HepG2 (cell line): ENCODE results near the gene TJAP1. TPM values are rescaled to one million over a fixed set of nuclear protein-coding genes. Genes with fewer than 3 reads are reported as not detected.
A peak's percentile ranks its signal among the peaks of the same experiment; 100 is the strongest.

Source experiments
- ARNT2 ChIP-seq: sonication (generic); formaldehyde crosslinking; IDR thresholded peaks from 2 replicates; pipeline ENCODE4 v1.8.0; 2022; ENCODE audit warnings: mild to moderate bottlenecking, low read depth, missing genetic modification reagents, moderate library complexity
- BHLHE40 ChIP-seq: IDR thresholded peaks from 2 replicates; pipeline ENCODE4 v1.6.1; 2011; ENCODE audit warnings: low read length, improper control_type of control experiment
- CHCHD3 ChIP-seq: sonication (generic); formaldehyde crosslinking; IDR thresholded peaks from 2 replicates; pipeline ENCODE4 v1.8.0; 2022; ENCODE audit warnings: mild to moderate bottlenecking, missing genetic modification reagents, moderate library complexity
- DRAP1 ChIP-seq: IDR thresholded peaks from 2 replicates; pipeline ENCODE4 v1.6.1; 2016; ENCODE audit warnings: missing genetic modification reagents, missing compliant biosample characterization
- FOXK1 ChIP-seq: sonication (generic); formaldehyde crosslinking; IDR thresholded peaks from 2 replicates; pipeline ENCODE4 v1.4.0; 2020; ENCODE audit warnings: low read depth, missing genetic modification reagents, borderline replicate concordance
- GABPB1 ChIP-seq: IDR thresholded peaks from 2 replicates; pipeline ENCODE4 v1.6.1; 2016; ENCODE audit warnings: mild to moderate bottlenecking, missing genetic modification reagents, moderate library complexity, missing compliant biosample characterization
- HDAC1 ChIP-seq: sonication (generic); formaldehyde crosslinking; IDR thresholded peaks from 2 replicates; pipeline ENCODE4 v1.5.1; 2020; ENCODE audit warnings: mild to moderate bottlenecking, missing genetic modification reagents
- HNF1B ChIP-seq: sonication (generic); formaldehyde crosslinking; IDR thresholded peaks from 2 replicates; pipeline ENCODE4 v1.5.1; 2020; ENCODE audit warnings: mild to moderate bottlenecking, moderate library complexity, missing genetic modification reagents
- KMT2B ChIP-seq: IDR thresholded peaks from 2 replicates; pipeline ENCODE4 v1.6.1; 2016; ENCODE audit warnings: missing genetic modification reagents, missing compliant biosample characterization
- MAX ChIP-seq: IDR thresholded peaks from 2 replicates; pipeline ENCODE4 v1.6.1; 2012; ENCODE audit warnings: inconsistent platforms
- NKX3-1 ChIP-seq: sonication (generic); formaldehyde crosslinking; IDR thresholded peaks from 2 replicates; pipeline ENCODE4 v1.5.0; 2020; ENCODE audit warnings: missing genetic modification reagents
- PHF21A ChIP-seq: sonication (generic); formaldehyde crosslinking; IDR thresholded peaks from 2 replicates; pipeline ENCODE4 v1.5.0; 2020; ENCODE audit warnings: mild to moderate bottlenecking, missing genetic modification reagents
- RARA ChIP-seq: IDR thresholded peaks from 2 replicates; pipeline ENCODE4 v1.6.1; 2016; ENCODE audit warnings: missing genetic modification reagents, missing compliant biosample characterization
- SIN3B ChIP-seq: fragments of 150-350 bp; IDR thresholded peaks from 2 replicates; pipeline ENCODE4 v1.6.1; 2014; ENCODE audit warnings: low read length
- TRIM24 ChIP-seq: sonication (generic); formaldehyde crosslinking; IDR thresholded peaks from 2 replicates; pipeline ENCODE4 v1.8.0; 2022; ENCODE audit warnings: mild to moderate bottlenecking, missing genetic modification reagents
- U2AF2 ChIP-seq: fragments of 200-400 bp; formaldehyde crosslinking; IDR thresholded peaks from 2 replicates; pipeline ENCODE4 v1.6.1; 2017; ENCODE audit warnings: low read depth, mild to moderate bottlenecking, low read length
- YEATS4 ChIP-seq: sonication (generic); formaldehyde crosslinking; IDR thresholded peaks from 2 replicates; pipeline ENCODE4 v1.4.0; 2020; ENCODE audit warnings: missing genetic modification reagents, borderline replicate concordance
- ZBTB20 ChIP-seq: sonication (generic); formaldehyde crosslinking; IDR thresholded peaks from 2 replicates; pipeline ENCODE4 v1.8.1; 2023; ENCODE audit warnings: missing genetic modification reagents, low read depth, mild to moderate bottlenecking, borderline replicate concordance
- ZBTB38 ChIP-seq: sonication (generic); formaldehyde crosslinking; IDR thresholded peaks from 2 replicates; pipeline ENCODE4 v1.5.1; 2020; ENCODE audit warnings: mild to moderate bottlenecking, missing genetic modification reagents
- ZNF234 ChIP-seq: sonication (generic); formaldehyde crosslinking; conservative IDR thresholded peaks from 2 replicates; pipeline ENCODE4 v1.5.1; 2020; ENCODE audit warnings: mild to moderate bottlenecking, missing genetic modification reagents
- ZNF441 ChIP-seq: sonication (generic); formaldehyde crosslinking; IDR thresholded peaks from 2 replicates; pipeline ENCODE4 v1.7.0; 2021; ENCODE audit warnings: missing genetic modification reagents, borderline replicate concordance
- ZNF501 ChIP-seq: sonication (generic); formaldehyde crosslinking; IDR thresholded peaks from 2 replicates; pipeline ENCODE4 v1.5.1; 2020; ENCODE audit warnings: mild to moderate bottlenecking, moderate library complexity, missing genetic modification reagents
- ZNF660 ChIP-seq: sonication (generic); formaldehyde crosslinking; IDR thresholded peaks from 2 replicates; pipeline ENCODE4 v1.5.1; 2020; ENCODE audit warnings: mild to moderate bottlenecking, low read depth, missing genetic modification reagents, borderline replicate concordance
- ZSCAN31 ChIP-seq: sonication (generic); formaldehyde crosslinking; IDR thresholded peaks from 2 replicates; pipeline ENCODE4 v1.5.0; 2020; ENCODE audit warnings: low read depth, mild to moderate bottlenecking, missing genetic modification reagents
- polyA plus RNA-seq, 8 experiments: library from polyadenylated mRNA; depleted of rRNA in 3 of 8; stranded (reverse) in 7 of 8; unstranded in 1 of 8; fragments of >200 nt; fragmentation: Illumina TruSeq in 4 of 8; extraction: Trizol in 4 of 8; gene quantifications; 2 replicates each; pipeline versions ENCODE4 v1.2.1 to v1.2.3, GENCODE V29; 2011 to 2016; ENCODE audit warnings: low read depth in 4 of 8, missing spikeins in 1 of 8, mixed read lengths in 1 of 8; ENCODE audit not compliant: insufficient read depth in 1 of 8
- total RNA-seq, 5 experiments: library from RNA; depleted of rRNA; stranded (reverse); fragments of >200 nt; fragmentation: Illumina TruSeq; extraction: Trizol; gene quantifications; 2 replicates each; pipeline ENCODE4 v1.2.3, GENCODE V29; 2016; ENCODE audit warnings: low read depth in 1 of 5
- TF ChIP-seq, protein P1 (sequence below): IDR thresholded peaks from 2 replicates; pipeline ENCODE4 v1.6.1; 2016
- TF ChIP-seq, protein P2 (sequence below): sonication (generic); formaldehyde crosslinking; IDR thresholded peaks from 2 replicates; pipeline ENCODE4 v1.4.0; 2020; ENCODE audit warnings: missing genetic modification reagents
- TF ChIP-seq, protein P3 (sequence below): sonication (generic); formaldehyde crosslinking; IDR thresholded peaks from 2 replicates; pipeline ENCODE4 v1.4.0; 2020; ENCODE audit warnings: mild to moderate bottlenecking, missing genetic modification reagents, borderline replicate concordance

TJAP1 gene
- total and polyA plus RNA-seq, 2 of the 13 experiments (the other 11 are each of a cell fraction or from before 2014, with no cell fraction given), result 15.7 to 41.6 TPM

GRCh38 chr6:43493833-43494232, 16.5 kb downstream of the TJAP1 start (continued):
- TF ChIP-seq ARNT2 (CRISPR knock-in tag) (no peak), DRAP1 (peak; percentile 51; the same call in 1 of the 2 replicates), NKX3-1 (CRISPR knock-in tag) (no peak), BHLHE40 (peak; percentile 71), RARA (peak; percentile 60), ZBTB20 (CRISPR knock-in tag) (no peak), U2AF2 (no peak), CHCHD3 (CRISPR knock-in tag) (no peak), GABPB1 (CRISPR knock-in tag) (no peak), KMT2B (CRISPR knock-in tag) (0 out of 2 replicates have a peak, but pooled peaks have one; percentile 13), ZNF441 (CRISPR knock-in tag) (no peak), ZSCAN31 (peak; percentile 54; the same call in 1 of the 2 replicates), ZNF234 (CRISPR knock-in tag) (no peak), MAX (peak; percentile 41), ZNF660 (no peak), HDAC1 (CRISPR knock-in tag) (0 out of 2 replicates have a peak, but pooled peaks have one; percentile 15), SIN3B (no peak), HNF1B (CRISPR knock-in tag) (peak; percentile 36; the same call in 1 of the 2 replicates), ZNF501 (CRISPR knock-in tag) (no peak; the same call in 1 of the 2 replicates), ZBTB38 (no peak; the same call in 1 of the 2 replicates), PHF21A (CRISPR knock-in tag) (peak; percentile 86; the same call in 1 of the 2 replicates), TRIM24 (CRISPR knock-in tag) (no peak), YEATS4 (CRISPR knock-in tag) (0 out of 2 replicates have a peak, but pooled peaks have one; percentile 22), FOXK1 (no peak)
- TF ChIP-seq, protein P1, sequence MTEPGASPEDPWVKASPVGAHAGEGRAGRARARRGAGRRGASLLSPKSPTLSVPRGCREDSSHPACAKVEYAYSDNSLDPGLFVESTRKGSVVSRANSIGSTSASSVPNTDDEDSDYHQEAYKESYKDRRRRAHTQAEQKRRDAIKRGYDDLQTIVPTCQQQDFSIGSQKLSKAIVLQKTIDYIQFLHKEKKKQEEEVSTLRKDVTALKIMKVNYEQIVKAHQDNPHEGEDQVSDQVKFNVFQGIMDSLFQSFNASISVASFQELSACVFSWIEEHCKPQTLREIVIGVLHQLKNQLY (CRISPR knock-in tag), result peak; percentile 72; the same call in 1 of the 2 replicates
- TF ChIP-seq, protein P2, sequence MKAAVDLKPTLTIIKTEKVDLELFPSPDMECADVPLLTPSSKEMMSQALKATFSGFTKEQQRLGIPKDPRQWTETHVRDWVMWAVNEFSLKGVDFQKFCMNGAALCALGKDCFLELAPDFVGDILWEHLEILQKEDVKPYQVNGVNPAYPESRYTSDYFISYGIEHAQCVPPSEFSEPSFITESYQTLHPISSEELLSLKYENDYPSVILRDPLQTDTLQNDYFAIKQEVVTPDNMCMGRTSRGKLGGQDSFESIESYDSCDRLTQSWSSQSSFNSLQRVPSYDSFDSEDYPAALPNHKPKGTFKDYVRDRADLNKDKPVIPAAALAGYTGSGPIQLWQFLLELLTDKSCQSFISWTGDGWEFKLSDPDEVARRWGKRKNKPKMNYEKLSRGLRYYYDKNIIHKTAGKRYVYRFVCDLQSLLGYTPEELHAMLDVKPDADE, result no peak
- TF ChIP-seq, protein P3, sequence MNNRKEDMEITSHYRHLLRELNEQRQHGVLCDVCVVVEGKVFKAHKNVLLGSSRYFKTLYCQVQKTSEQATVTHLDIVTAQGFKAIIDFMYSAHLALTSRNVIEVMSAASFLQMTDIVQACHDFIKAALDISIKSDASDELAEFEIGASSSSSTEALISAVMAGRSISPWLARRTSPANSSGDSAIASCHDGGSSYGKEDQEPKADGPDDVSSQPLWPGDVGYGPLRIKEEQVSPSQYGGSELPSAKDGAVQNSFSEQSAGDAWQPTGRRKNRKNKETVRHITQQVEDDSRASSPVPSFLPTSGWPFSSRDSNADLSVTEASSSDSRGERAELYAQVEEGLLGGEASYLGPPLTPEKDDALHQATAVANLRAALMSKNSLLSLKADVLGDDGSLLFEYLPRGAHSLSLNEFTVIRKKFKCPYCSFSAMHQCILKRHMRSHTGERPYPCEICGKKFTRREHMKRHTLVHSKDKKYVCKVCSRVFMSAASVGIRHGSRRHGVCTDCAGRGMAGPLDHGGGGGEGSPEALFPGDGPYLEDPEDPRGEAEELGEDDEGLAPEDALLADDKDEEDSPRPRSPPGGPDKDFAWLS (CRISPR knock-in tag), result no peak
